ENCODE measurements around the gene OASL.
"Not testable (repeated sequence)": the region's sequence is repeated elsewhere in the genome, so short reads cannot be mapped to it uniquely, and the experiment has no call there.

OASL gene

DNA sequence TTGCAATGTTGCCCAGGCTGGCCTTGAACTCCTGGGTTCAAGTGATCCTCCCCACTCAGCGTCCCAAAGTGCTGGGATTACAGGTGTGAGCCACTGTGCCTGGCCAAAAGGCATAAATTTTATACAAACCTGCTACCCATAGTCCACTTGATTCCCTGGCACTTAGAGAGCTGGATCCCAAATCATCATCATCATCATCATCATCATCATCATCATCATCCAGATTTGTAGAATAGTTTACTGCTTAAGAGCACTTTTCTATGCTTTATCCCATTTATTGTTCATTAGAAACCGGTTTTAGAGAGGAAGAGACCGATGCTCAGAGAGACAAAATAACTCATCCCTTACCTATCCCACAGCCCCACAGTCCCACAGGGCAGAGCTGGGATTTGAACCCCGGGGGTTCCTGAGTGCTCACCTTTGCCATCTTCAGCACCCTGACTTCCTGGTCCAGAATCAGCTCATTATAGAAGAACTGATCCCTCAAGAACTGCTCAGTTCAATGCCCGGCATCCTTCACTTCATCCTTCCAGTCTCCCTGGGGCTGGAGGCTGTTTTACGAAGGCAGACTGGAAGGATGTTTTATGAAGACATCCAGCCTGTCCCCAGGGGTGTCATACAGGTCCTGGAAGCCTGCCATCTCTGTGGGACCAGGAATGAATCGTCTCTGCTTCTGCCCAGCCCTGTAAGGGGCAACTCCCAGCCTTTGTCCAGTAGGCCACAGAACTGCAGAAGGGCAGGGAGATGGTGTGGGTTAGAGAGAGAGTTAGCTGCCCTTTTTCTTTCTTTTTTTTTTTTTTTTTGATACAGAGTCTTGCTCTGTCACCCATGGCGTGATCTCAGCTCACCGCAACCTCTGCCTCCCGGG is 20.2 kb upstream of the OASL start:
- no peak for DNase-seq (ENCODE audit: low read depth)

- no peak for DNase-seq (ENCODE audit: low read depth)
Observed at GRCh38 chr12:121057794-121058193, 18.7 kb upstream of the OASL start.

DNA sequence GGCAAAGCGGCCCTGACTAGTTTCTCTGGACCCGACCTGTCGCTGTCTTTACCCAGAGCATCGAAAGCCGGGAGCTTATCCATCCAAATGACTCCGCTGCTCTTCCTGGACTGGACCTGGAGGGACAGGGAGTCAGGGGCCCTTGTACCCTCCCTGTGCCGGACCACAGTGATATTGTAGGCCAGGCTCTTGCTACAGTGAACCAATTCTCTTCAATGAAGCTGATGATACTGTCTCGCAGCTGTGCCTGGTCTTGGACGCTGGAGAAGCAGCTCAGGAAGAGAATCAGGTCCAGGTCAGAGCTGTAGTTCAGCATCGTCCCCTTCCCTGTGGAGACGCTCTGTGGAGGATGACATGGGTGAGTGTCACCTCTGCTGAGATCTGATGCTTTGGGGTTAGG is 14.7 kb upstream of the OASL start:
- no peak for DNase-seq (ENCODE audit: low read depth)

- no peak for DNase-seq (ENCODE audit: low read depth)
Observed at GRCh38 chr12:121050725-121051124, 11.7 kb upstream of the OASL start.

- no peak for DNase-seq (ENCODE audit: low read depth)
Observed at GRCh38 chr12:121048442-121048841, 9.4 kb upstream of the OASL start.

- not testable (repeated sequence) for DNase-seq (ENCODE audit: low read depth)
Observed at GRCh38 chr12:121047400-121047799, 8.4 kb upstream of the OASL start.

DNA sequence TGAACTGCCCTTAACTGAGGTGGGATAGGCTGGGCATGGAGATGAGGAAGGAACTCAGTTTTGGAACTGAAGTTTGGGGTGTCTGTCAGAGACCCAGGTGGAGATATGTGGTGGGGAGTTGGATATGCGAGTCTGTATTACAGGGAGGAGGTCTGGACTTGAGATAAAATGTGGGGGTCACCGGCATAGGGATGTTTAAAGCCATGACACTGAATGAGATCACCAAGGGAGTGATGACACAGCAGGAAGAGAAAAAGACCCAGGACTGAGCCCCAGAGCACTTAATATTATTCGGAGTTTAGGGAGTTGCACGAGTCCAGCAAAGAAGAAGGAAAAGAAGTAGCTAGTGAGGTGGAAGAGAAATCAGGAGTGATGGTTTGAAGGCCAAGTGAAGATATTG is 4.0 kb upstream of the OASL start:
- DNase-seq (ENCODE audit: low read depth), result no peak

- DNase-seq (ENCODE audit: low read depth), result no peak
Observed at GRCh38 chr12:121036810-121037326, 2.2 kb downstream of the OASL start.

GRCh38 chr12:121034616-121035305 is 4.3 kb downstream of the OASL start:
- no peak for DNase-seq (ENCODE audit: low read depth)

DNA sequence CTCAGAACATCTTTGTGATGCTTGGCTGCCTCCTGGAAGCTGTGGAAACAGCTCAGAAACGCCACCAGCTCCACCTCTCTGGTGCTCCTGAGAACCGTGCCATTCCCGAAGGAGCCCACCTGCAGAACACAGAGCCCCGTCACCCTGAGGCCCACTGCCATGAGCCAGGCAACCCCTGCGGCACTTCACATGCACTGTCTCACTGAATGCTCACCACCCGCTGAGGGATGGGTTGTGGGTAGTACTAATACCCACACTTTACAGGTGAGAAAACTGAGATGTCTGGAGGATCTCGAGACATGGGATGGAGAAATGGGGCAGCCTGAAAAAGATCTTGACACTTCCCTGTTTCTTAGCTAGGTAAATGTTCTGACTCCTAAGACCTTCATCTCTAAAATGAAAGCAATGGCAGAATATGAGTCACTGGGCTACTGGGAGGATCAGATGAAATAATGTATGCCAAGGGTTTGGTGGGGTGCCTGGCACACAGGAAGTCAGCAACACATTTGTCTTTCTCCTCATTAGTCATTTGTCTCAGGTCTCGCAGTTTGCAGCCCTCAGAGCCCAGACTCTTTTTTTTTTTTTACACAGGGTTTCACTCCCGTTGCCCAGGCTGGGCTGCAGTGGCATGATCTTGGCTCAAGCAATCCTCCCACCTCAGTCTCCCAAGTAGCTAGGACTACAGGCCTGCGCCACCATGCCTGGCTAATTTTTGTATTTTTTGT is 5.3 kb downstream of the OASL start:
- DNase-seq (ENCODE audit: low read depth), result no peak

GRCh38 chr12:121030576-121031212 is 8.4 kb downstream of the OASL start:
- DNase-seq (ENCODE audit: low read depth), result no peak

DNA sequence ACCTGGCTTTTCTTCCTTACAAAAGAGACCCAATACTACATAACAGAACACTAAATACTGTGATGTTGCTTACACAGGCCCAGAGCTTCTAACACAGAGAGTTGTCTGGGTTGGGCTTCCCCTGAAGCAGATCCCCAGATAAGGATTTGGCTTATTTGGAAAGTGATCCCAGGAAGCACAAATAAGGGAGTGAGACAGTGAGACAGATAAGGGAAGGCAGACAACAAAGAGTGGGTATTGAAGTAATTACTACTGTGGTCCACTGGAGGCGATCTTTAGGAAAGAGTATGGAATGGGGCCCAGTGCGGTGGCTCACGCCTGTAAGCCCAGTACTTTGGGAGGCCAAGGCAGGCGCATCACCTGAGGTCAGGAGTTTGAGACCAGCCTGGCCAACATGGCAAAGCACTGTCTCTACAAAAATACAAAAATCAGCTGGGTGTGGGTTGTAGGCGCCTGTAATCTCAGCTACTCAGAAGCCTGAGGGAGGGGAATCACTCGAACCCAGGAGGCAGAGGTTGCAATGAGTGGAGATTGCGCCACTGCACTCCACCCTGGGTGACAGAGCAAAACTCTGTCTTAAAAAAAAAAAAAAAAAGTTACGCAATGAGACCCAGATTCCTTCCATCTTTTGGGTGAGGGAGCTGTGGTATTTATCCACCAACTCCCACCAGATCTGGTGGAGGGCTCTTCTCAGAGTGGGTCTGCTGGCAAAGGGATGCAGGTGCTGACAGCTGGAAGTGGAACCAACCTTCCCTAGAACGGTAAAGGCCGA is 12.6 kb downstream of the OASL start:
- no peak for DNase-seq (ENCODE audit: low read depth)

- no peak for DNase-seq (ENCODE audit: low read depth)
Observed at GRCh38 chr12:121025442-121026226, 13.4 kb downstream of the OASL start.

DNA sequence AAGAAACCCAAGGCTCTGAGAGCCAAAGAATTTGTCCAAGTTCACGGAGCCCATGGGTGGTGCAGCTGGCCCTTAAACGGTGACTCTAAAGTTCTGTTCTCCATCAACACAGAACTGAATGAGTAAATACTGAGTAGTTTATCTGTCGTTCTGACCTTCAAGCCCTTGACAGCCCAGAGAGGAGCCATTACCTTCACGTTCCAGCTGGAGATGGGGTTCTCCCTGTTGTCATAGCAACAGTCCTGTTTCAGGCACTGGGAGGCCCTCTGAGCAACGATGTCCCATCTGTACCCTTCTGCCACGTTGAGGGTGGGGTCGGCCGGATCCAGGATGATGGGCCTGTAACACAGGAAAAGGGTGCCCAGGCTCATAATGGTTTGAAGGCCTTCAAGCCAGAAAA is 15.2 kb downstream of the OASL start:
- no peak for DNase-seq (ENCODE audit: low read depth)

DNA sequence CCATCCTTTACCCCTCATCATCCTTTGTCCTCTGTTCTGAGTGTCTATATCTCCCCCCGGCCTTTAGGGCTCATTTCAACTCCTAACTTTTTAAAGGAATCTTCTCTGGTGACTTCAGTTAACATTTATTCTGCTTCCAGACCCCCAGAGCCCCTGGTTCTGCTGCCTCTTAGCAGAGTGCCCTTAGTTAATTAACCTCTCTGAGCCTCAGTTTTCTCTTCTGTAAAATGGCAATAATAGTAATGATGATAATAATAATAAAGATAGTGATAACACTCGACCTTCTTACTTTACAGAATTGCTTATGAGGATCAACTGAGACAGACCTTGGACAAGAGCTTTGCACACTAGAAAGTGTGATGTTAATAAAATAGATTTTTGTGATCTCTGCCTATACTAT is 16.3 kb downstream of the OASL start:
- no peak for DNase-seq (ENCODE audit: low read depth)

- DNase-seq (ENCODE audit: low read depth), result no peak
Observed at GRCh38 chr12:121021754-121022153, 17.3 kb downstream of the OASL start.

DNA sequence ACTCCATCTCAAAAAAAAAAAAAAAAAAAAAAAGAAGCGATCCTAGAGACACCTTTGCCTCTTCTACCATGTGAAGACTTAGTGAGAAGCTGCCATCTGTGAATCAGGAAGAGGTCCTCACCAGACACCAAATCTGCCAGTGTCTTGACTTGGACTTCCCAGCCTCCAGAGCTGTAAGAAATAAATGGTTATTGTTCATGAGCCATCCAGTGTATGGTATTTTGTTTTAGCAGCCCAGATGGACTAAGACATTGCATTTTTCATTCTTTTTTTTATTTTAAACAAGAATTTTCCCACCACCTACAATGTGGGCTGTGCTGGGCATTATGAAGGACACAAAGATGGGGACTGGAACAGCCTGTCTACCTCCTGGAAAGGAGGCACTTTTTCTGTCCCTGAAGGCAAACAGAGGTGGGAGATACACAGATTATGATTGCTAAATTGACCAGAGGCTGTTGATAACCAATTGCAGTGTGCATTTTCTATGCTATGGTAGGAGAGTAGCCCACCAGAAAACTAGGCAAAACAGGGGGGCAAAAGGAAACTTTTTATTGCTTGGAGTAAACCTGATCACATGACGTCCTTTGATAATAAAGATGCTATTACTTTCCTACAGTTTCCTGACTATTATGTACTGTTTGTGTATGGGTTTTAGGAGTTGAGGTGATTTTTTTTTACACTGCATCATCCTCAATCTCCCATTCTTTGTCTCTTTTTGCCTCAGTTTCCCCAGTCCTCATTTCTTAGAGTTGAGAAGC is 20.0 kb downstream of the OASL start:
- DNase-seq (ENCODE audit: low read depth), result no peak

DNA sequence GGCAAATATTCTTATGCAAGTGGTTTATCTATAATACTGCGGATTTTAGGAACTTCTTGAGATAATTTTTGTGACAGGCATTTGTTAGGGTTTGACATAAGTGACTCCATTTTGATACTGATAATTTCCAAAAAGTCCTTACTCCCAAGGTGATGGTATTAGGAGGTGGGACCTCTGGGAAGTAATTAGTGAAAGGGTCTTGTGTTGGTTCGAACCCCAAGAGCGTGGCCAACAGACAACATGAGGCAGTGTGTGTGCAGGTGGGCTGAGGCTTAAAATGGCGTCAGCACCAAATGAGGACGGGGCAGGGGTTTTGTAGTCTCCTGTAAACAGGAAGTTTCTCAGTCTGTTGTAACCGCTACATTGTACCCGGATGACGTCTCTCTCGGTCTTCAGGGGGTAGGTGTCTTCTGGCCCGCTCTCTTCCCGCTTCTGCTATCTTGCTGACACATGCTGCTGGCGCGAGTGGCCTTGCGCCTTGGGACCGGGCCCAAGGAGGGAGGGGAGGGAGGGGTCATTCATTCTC is 21.0 kb downstream of the OASL start:
- DNase-seq (ENCODE audit: low read depth), result no peak
